Fibroblast of villous mesenchyme (primary cell): ENCODE results near the gene CLDN15. TPM values are rescaled to one million over a fixed set of nuclear protein-coding genes. Genes with fewer than 3 reads are reported as not detected.
"Not testable (repeated sequence)": the region's sequence is repeated elsewhere in the genome, so short reads cannot be mapped to it uniquely, and the experiment has no call there.

ENCODE experiments used
- DNase-seq: peaks from one replicate; pipeline ENCODE4 v3.0.0-alpha.2; 2010; ENCODE audit warnings: low read depth
- H3K4me3 ChIP-seq: 2 replicates; pipeline ENCODE4 v1.5.1; 2011; ENCODE audit warnings: low read depth, mild to moderate bottlenecking, low read length
- total RNA-seq: library from RNA; depleted of rRNA; stranded (reverse); fragments of >200 nt; gene quantifications from 2 replicates; pipeline ENCODE4 v1.2.3, GENCODE V29; 2012
- TF ChIP-seq, protein P1 (sequence below): IDR thresholded peaks from 2 replicates; pipeline ENCODE4 v1.5.1; 2012; ENCODE audit warnings: low read depth, mild to moderate bottlenecking, low read length; ENCODE audit not compliant: insufficient read depth

Gene CLDN15
- total RNA-seq, result 3.2 and 4.7 TPM in 2 replicates

DNA sequence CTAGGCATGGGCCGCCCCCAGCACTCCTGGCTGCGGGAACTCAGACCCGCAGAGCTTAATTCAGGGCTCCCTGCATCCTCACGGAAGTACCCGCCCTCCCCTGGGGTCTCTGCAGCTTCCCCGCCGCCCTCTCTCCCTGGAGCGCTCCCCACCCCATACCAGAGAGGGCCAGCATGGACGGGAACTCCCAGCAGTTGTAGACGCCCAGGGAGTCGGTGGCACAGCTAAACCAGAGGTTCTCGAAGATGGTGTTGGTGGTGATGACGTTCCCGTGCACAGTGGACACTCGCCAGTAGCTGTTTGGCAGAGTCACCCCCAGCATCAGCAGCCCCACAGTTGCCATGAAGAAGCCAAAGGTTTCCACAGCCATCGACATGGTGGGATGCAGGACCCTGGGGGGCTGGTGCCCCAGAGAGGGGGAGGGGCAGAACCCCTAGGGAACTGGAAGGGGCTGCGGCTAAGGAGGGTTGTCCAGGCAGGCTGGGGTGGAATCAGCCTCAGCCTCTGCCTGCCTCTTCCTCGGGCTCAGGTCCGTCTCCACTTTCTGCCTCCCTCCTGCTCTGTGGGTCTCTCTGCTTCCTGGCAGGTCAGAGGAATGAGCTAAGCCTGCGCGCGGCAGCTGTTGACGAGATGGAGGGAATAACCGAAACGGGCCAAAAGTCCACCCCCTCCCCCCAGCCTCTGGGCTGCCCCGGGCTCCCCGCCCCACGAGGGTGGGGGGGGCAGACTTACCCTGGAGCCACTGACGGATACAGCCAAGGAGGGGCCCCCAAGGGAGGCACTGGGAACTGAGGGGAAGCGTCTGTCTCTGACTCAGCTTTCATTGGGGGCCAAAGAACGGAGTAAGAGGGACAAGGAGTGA is at the start of gene CLDN15:
CLDN15 (minus strand) TSS at position 597 of the 862 bp plus-strand sequence; CDS start at position 376, 221 bp downstream.
- TF ChIP-seq, protein P1, sequence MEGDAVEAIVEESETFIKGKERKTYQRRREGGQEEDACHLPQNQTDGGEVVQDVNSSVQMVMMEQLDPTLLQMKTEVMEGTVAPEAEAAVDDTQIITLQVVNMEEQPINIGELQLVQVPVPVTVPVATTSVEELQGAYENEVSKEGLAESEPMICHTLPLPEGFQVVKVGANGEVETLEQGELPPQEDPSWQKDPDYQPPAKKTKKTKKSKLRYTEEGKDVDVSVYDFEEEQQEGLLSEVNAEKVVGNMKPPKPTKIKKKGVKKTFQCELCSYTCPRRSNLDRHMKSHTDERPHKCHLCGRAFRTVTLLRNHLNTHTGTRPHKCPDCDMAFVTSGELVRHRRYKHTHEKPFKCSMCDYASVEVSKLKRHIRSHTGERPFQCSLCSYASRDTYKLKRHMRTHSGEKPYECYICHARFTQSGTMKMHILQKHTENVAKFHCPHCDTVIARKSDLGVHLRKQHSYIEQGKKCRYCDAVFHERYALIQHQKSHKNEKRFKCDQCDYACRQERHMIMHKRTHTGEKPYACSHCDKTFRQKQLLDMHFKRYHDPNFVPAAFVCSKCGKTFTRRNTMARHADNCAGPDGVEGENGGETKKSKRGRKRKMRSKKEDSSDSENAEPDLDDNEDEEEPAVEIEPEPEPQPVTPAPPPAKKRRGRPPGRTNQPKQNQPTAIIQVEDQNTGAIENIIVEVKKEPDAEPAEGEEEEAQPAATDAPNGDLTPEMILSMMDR, result no peak
- peak; percentile 52 for DNase-seq
- no peak within 1 kb of the TSS for H3K4me3 ChIP-seq

DNA sequence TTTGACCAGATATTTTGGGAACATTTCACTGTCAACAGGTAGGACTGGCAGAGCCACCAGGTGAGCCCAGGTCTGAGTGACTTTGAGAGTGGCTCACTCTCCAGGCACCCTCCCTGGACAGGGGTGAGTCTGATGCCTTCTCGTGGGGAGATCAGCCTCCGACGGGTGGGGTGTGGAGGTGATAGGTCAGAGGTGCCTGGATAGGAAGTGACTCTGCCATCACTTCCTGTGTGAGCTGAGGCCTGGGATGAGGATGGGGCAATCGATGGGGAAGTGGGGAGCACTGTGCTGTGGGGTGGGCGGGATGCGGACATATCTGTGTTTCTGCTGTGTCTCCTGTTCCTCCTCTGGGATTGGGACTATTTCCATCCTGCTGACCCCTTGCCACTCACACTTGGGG is 49.4 kb upstream of the CLDN15 start:
- H3K4me3 ChIP-seq, result no peak overlapping the region
- DNase-seq, result no peak
- TF ChIP-seq, protein P1, result no peak

DNA sequence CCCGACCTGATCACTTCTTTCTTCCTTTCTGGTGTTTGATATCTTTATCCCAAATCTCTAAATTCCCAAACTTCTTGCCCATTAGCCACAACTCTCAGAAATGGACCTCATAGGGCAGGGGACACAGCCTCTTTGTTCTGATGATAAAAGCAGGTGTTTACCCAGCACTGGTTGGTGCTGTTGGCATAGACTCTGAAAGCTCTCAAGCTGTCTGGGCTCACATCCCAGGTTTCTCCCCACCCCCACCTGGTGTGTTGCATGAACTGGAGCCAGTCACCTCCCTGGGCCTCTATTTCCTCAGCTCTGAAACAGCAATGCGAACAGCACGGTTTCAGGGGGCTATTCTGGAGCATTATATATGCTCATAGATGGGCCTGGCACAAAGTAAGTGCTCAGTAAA is 48.3 kb upstream of the CLDN15 start:
- not testable (repeated sequence) for H3K4me3 ChIP-seq, DNase-seq

DNA sequence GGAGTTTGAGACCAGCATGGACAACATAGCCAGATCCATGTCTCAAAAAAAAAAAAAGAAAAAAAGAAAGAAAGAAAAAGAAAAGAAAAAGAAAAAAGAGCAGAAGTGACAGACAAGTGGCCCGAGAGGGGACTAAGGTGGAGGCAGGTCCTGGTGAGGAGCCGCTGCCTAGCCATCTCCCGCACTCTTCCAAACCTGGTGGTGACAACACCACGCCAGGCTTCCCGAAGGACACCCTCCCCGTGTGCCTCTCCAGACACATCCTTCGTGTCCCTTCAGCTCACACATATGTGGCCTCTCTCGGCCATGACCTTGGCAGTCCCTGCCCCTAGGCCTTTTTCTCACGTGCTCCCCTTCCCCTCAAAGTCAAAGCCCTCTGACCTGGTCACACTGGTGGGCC is 47.6 kb upstream of the CLDN15 start:
- TF ChIP-seq, protein P1, result no peak
- H3K4me3 ChIP-seq, result no peak overlapping the region
- DNase-seq, result no peak

DNA sequence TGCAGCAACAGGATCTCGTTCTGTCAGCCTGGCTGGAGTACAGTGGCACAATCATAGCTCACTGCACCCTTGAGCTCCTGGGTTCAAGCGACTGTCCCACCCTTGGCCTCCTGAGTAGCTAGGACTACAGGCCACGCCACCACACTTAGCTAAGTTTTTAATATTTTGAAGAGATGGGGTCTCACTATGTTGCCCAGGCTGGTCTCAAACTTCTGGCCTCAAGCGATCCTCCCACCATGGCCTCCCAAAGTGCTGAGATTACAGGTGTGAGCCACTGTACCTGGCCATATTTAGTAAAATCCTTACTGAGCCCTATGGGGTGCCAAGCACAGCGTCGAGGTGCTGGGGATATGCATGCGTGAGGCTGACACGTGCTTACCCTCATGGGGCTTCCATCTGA is 43.3 kb upstream of the CLDN15 start:
- DNase-seq, H3K4me3 ChIP-seq: not testable (repeated sequence)

DNA sequence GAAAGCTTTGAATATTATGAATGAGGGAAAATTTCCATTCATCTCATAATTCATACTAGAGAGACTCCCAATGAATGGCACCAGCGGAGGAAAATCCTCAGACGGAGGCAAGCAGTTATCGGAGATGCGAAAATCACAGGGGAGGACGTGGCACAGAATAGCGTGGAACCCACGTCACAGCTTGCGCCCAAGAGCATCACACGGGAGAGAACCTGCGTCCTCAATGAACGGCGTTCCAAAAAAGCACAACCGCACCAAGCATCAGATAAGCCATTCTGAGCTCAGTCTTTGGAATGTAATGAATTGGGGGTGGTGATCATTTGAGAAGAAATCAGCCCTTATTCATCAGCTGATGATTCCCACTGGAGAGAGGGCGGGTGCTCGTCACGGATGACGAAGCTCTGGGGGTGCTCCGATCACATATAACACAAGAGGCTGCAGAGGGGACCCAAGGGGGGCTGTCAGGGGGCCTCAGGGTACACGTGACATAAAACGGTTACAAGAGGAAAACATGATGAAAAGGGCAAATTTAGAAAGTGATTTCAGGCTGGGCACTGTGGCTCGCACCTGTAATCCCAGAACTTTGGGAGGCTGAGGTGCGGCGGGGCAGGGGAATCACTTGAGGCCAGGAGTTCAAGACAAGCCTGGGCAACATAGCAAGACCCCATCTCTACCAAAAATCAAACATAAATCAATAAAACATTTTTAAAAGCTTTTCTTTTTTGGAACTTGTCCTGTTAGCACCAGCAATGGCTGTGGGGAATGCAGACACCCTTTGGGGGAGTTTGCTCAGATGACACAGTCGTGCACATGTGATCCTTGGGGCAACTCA is 41.1 kb upstream of the CLDN15 start:
- TF ChIP-seq, protein P1, result no peak
- no peak overlapping the region for H3K4me3 ChIP-seq
- no peak for DNase-seq

- TF ChIP-seq, protein P1, result no peak
- H3K4me3 ChIP-seq, result no peak overlapping the region
- DNase-seq, result no peak
Observed at GRCh38 chr7:101277155-101277554, 39.6 kb upstream of the CLDN15 start.
